ENCODE results near the gene RNF144B.
"Not testable (repeated sequence)": the region's sequence is repeated elsewhere in the genome, so short reads cannot be mapped to it uniquely, and the experiment has no call there.

Gene RNF144B

DNA sequence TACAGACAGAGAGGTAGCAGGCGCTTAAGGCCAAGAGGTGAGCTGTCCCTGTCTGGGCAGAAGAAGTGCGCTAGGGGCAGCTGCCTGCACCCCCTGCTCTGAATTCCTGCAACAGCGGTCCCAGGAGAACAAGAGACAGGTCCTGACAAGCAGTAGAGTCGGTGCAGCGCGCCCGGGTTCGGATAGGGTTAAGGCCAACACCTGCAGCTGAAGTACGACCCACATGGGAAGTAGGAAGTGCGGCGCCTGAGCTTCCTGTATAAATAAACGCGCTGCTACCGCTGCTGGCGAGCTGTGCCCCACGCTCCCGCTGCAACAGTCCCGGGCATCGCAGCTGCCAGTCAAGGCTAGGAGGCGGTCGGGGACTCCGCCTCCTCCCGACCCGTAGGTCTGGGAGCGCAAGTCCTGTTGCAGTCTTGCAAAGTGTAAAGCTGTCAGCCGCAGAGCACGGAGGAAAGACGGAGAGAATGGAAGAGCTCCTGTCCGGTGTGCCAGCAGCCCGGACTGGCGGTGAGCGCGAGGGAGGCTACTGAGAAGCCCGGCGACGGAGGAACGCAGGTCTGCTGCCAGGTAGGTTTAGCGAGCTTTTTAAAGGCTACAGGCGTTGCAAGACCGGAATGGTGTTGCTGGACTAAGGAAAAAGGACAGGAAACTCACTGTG, at the start of gene RNF144B:
TSS of gene RNF144B (plus strand) at position 290 of the 661 bp plus-strand sequence. CDS start 12,185 bp downstream, outside the sequence.
- DNase-seq (ENCODE audit: low read depth, low spot score), result no peak

DNA sequence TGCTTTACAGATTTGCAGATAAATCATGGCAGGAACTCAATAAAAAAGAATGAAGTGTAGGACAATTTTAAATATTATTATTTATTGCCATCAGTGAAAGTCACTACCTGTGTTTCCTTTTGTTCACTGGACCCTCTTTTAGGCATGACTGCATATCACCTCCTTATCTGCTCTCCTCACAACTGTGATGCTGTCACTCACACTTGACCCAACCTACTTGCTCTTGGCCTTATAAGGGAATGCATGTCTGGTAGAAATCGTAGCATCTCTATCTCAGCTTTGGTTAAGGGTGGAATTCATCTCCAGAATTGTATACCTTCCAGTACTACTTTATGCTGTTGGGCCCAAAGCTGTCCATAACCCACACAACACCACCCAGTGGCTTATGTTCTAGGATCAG, 47.6 kb upstream of the RNF144B start:
- DNase-seq (ENCODE audit: low read depth, low spot score), result no peak

DNA sequence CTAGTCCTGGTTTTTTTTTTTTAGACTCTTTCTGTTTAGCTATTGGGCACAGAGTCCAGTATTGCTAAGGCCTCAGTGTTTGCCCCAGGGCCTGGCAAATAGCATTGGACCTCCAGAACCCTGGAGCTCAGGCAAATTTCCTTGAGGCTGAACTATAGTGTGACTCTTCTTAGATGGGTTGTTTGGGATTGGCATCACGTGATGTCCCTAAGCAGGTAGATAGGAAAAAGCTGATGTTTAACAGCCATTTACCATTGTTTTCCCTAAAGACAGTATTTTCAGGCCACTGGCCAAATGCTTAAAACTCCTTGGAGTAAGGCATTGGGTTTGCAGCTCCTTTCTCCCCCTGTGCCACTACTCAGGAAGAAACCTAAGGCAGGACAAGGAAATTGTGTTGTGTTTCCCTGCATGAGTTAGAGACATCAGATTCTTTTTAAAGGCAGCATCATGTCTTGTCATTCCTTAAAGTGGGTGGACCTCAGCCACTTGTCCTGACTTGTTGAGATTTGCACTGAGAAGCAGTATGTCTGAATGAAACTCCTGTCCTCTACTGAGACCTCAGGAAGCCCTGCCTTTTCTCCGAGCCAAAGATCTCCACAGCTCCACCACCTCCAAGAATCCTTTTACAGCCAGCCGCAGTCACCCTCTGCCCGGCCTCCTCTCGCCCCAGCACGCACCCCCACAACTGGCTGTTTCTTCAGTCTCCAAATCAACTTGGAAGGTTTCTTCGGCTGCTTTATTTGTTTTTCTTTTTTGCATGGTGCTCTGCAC, 46.2 kb upstream of the RNF144B start:
- no peak for DNase-seq (ENCODE audit: low read depth, low spot score)

DNA sequence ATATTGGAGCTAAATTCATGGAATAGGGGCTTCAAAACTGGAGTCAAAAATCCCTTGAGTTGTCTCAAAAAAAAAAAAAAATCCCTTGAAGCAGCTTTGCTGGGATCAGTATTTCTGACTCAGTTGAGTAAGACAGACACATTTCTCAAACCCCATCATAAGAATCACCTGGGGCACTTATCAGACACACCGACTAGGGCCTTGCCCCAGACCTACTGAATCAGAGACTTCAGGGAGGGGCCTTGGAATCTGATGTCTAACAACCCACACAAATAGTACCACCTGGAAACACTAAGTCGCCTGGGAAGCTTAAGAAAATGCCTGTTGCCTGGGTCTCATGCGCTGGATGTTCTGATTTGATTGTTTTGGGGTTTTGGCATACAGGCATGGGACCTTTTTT, 44.9 kb upstream of the RNF144B start:
- DNase-seq (ENCODE audit: low read depth, low spot score), result no peak

DNA sequence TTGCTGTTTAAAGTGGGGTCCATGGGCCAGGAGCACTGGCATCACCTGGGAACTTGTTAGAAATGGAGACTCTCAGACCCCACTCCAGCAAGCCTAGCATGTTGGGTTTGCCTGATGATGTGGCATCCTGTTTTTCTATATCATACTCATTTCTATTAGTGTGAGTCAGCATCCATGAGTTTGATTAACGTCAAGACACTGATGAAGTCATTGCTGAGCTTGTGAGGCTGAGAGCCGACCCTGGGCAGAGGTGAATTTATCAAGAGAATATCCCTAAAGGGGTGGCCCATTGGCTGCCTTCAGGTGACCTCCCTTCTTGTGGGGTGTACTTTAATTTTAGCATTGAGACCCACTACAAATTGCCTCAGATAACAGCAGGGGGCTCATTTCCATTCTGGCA, 43.4 kb upstream of the RNF144B start:
- no peak for DNase-seq (ENCODE audit: low read depth, low spot score)

DNA sequence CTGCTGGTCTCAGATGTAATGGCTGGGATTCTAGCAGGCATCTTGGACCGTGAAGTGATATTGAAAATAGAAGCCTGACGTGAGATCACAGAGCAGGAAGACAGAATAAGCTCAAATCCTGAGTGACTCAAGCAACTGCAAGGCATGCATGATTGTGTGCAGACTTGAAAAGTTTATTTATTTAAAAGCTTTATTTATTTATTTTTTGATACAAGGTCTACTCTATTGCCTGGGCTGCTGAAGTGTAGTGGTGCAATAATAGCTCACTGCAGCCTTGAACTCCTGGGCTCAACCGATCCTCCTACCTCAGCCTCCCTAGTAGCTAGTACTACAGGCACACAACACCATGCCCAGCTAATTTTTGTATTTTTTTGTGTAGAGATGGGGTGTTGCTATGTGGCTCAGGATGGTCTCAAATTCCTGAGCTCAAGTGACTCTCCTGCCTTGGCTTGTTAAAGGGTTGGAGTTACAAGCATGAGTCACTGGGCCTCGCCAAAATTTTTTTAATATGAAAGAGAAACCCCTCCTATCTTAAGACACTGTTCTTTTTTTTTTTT, 40.1 kb upstream of the RNF144B start:
- no peak for DNase-seq (ENCODE audit: low read depth, low spot score)

DNA sequence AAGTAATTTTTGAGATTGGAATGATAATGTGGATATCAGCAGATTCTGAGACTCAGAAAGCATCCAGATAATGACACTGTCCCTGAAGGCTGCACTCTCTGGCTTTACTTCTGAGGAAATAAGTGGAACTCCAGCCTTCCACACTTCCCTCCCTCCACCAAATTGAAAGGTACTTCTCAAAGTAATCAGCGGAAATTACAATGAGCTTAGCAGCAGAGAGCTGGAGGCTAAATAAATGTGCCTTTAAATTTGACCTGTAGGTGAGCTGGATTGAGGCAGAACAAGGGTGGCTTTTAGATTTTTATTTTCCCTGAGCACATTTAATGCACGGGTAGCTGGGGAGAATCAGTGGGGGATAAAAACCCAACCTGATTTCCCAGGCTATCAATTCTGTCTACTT, 39.3 kb upstream of the RNF144B start:
- DNase-seq (ENCODE audit: low read depth, low spot score), result no peak

DNA sequence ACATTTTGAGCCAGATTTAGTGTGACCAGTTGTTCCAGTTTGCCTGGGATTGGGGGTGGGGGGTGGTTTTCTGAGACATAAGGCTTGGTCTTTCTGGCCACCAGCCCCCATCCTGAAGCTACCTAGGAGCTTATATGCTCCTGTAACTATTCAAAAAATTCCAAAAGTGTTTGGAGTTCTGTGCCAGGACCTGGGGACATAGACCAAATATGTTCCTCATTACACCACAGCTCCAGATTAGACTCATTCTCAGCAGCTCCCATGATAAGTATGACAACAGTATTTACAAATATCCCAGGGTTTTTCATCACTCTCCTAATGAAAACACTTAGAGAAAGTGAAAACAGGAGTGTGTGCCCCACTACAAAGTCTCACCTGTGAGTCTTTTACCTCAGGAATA, 37.8 kb upstream of the RNF144B start:
- no peak for DNase-seq (ENCODE audit: low read depth, low spot score)

DNA sequence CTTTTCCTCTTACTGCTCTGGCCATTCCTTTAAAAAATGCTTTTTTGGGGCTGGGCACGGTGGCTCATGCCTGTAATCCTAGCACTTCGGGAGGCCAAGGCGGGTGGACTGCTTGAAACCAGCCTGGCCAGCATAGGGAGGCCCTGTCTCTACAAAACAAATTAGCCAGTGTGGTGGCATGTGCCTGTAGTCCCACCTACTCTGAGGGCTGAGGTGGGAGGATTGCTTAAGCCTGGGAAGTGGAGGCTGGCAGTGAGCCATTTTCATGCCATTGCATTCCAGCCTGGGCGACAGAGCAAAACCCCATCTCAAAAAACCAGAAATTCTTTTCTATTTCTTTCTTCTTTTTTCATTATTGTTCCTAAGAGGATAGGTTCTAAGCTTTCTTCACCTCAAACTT, 36.9 kb upstream of the RNF144B start:
- DNase-seq (ENCODE audit: low read depth, low spot score), result no peak

DNA sequence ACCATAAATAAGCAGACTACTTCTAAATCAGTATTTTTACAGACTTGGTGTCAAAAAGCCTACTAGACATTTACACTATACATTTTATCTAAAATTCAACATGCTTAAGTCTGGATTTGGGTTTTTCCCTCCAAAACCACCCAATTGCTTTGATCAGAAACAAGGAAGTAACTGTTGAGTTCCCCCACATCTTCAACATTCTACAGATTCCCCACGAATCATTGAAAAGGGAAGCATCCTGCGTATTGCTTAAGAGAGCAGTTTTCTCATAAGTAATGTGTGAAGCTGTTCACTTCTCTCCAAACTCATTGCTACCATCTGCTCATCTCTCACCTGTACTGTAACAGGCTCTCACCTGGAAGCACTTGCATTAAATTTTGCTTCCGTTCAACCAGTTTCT, 36.4 kb upstream of the RNF144B start:
- no peak for DNase-seq (ENCODE audit: low read depth, low spot score)

DNA sequence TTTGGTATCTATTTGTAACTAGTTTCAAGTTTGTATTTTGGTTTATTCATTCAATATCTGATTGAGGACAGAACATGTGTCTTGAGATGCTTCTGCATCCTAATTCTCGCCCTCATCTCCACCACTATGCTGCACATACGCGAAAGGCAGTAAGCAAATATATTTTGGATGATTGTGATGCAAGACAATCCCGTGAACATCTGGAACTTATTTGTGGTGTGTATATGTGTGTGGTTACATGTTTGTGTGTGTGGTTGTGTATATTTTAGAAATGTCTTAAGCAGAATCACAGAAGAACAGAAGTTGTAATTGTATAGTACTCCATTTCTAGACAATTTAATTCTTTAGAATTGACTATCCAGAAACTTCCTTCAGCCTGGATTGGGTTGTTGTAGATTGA, 35.1 kb upstream of the RNF144B start:
- no peak for DNase-seq (ENCODE audit: low read depth, low spot score)

DNA sequence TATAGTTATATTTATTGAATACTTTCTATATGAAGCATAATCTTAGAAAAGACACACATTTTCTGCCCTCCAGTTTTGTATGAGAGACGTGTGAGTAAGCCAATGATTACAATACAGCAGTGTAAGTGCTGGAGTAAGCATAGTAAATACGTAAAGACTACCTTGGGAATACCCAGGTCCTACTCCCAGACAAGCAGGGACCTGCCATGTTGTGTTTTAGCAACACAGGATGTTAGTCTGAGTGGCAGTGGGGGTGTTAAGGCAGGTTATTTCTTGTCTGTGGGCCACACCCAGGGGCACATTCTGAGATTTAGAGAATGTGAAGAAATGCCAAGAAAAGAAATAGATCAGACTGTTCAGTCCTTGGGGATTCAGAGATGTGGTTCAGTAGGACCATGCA, 34.3 kb upstream of the RNF144B start:
- DNase-seq (ENCODE audit: low read depth, low spot score), result no peak

DNA sequence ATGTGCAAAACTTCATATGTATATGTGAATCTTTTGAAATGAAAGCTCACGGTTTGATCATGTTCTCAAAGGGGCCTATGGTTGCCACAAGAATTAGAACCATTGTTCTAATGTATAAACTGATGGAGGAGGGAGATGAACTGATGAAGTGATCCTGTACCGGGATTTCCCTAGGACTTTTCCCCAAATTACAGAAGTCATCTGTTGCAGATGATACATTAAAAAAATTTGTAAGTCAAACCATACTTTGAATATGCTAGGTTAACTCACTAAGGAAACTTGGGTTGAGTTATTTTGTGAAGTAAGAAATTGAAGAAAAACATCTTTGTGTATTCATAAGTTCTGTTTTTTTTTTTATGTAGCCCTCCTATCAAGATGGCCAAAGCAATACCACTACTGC, 33.9 kb upstream of the RNF144B start:
- DNase-seq (ENCODE audit: low read depth, low spot score), result no peak

DNA sequence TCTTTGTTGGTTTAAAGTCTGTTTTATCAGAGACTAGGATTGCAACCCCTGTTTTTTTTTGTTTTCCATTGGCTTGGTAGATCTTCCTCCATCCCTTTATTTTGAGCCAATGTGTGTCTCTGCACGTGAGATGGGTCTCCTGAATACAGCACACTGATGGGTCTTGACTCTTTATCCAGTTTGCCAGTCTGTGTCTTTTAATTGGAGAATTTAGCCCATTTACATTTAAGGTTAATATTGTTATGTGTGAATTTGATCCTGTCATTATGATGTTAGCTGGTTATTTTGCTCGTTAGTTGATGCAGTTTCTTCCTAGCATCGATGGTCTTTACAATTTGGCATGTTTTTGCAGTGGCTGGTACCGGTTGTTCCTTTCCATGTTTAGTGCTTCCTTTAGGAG, 29.6 kb upstream of the RNF144B start:
- DNase-seq (ENCODE audit: low read depth, low spot score), result not testable (repeated sequence)

DNA sequence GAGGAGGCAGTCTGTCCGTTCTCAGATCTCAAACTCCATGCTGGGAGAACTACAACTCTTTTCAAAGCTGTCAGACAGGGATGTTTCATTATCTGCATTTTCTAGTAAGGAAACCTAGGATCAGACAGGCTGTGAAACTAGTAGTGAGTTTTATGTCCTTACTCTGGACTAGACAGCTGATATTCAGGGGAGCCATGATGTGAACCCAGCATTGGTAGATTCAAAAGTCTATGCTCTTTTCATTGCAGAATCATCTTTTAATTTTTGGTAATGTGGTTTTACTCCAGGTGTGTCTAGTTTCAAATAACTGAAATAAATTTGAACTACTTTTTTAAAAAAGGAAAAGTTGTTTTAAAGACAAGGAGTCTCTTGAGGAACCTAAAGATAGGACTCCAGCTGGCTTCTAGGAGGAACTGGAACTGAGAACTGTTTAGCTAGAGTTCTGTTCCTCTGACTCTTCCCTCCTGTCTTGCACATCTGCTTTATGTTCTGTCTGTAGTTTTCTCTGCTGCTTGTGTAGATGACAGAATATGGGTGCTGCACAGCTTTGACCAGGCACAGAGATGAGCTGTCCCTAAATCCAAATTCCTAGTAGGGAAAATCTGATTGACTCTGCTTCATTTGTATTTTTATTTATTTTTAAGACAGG, 27.8 kb upstream of the RNF144B start:
- DNase-seq (ENCODE audit: low read depth, low spot score), result no peak

DNA sequence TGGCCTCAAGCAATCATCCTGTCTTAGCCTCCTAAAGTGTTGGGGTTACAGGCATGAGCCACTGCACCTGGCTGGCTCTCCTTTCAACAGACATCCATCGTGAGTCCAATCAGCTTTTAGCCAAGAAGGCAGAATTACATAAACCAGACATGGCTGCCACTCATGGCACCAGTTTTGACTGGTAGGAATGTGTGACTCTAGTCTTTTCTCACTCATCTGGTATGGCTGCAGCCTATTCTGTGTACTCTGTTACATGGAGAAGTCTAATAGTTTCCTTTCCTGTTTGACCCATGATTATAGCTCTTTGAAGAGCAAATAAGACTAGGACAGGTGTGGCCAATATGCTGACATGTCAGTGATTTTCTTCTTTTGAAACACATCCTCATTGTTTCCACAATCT, 27.0 kb upstream of the RNF144B start:
- DNase-seq (ENCODE audit: low read depth, low spot score), result no peak

DNA sequence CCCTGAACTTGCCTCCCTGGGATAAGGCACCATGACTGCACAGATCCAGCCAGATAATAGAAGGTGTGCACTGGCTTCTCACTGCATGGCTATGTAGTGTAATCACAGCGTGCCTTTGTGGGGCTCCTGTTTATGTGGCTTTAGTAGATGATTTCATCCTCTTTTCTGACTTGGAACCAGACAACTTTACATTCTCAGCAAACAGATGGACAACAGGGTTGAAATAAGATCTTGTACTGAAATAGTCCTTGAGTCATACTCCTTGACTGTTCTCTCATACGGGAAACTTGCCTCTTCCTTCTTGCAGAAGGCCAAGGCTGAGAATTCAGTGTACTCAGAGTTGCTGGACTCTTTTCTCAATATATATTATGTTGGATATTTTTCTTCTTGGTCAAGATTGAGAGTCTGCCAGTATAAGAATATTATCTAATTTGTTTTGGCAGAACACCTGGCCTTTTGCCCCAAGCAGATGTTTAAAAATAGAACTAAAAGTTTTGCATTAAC, 25.0 kb upstream of the RNF144B start:
- DNase-seq (ENCODE audit: low read depth, low spot score), result peak; percentile 12

DNA sequence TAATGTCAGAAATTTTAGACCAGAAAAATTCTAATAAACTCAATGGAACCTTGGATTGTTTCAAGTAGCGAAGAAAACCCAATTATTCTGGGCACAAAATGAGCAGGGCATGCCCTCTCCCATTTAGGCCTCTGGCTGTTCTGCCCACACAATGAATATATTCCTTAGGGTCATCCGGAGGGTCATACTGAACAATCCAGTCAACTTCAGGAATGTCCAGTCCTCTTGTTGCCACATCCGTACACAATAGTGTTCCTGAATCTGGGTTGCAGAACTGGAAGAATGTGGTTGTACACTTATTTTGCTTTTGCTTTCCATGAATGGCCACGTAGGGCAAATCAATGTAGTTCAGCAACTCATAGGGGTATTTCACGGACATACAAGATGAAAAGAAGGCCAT, 23.4 kb upstream of the RNF144B start:
- no peak for DNase-seq (ENCODE audit: low read depth, low spot score)

DNA sequence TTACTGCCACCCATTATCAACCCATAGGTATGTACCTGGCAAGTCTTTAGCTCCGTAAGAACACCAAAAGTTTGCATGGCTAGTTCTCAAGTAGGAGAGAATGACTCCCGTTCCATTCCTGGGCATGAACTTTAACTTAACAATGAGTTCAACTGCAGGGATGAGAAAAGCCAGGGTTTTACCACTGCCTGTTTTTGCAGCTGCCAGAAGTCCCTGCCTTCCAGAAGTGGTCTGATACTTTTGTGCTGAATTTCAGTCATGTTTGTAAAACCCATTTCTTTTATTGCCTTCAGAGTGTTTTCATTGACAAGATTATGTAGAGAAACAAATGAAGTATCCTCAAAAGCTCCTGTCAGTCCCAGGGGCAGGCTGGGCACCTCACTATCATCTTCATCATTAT, 22.6 kb upstream of the RNF144B start:
- not testable (repeated sequence) for DNase-seq (ENCODE audit: low read depth, low spot score)

DNA sequence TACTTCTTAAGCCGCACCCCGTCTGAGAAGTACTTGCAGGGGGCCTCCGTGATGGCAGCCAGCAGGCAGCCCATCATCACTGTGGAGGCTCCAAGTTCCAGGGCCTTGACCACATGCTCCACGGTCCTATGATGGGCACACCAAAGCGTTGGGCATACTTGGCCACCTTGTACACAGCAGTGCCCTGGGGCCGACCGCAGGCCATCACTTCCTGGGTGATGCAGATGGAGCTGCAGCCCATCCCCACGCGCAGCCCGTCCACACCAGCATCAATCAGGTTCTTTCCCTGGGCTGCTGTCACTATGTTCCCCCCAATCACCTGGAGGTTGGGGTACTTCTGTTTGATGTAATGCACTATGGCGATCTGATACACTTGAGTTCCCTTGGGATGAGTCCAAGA, 19.8 kb upstream of the RNF144B start:
- no peak for DNase-seq (ENCODE audit: low read depth, low spot score)

DNA sequence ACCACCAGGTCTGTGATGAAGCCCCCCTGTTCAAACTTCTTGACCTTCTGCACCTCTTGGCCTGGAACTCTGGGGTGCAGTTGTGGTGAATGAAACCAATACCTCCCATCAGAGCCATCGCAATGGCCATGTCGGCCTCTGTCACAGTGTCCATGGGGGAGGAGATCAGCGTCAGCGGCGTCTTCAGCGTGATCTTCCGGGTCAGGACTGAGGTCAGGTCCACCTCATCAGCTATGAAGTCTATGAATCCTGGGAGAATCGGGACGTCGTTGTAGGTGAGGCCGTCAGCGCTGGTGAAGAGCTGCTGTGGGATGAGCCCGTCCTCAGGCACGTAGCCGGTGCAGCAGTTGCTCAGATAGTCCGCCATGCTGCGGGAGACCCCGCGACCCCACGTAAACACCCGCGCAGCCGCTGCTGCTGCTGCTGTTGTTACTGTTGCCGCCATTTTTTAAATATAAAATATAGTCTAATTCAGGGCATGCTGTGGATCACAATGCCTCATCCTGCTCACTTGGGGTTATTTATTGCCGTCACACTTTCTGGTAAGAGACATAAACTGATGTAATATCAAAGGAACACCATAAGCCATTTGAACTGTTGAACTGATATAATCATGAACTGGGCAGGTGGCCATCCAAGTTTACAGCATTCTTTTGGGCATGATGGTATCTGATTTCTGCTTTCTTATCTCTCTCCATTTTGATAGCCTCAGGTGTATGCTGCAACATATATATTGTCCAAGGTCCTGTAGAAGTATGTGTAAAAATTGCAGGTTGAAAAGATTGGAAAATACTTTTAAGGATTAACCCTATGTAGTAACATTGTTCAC, 18.7 kb upstream of the RNF144B start:
- DNase-seq (ENCODE audit: low read depth, low spot score), result no peak

DNA sequence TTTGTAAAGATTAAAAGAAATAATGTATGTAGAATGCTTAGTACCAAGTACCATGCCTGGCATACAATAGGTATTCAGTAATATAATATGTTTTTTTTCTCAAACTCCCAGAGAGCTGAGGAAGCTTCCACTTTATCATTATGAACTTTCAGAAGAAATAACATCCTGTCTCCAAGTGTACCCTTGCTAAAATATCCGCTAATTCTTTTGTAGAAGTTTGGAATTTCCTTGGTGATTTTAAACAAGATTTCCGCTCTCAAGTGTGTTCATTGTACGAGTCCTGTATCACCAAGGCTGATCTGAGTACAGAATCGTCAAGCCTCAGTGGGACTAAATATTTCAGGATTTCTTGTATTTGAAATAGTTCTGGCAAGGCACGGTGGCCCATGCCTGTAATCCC, 16.1 kb upstream of the RNF144B start:
- no peak for DNase-seq (ENCODE audit: low read depth, low spot score)

All from smooth muscle cell of the brain vasculature (primary cell).